COLO668 (cell line): ENCODE measurements around the gene CMC2.

Experiments used
- DNase-seq: peaks from one replicate; lab custom pipeline; 2025; ENCODE audit not compliant: unreplicated experiment; lab: John Stamatoyannopoulos, UW

Gene CMC2

DNA sequence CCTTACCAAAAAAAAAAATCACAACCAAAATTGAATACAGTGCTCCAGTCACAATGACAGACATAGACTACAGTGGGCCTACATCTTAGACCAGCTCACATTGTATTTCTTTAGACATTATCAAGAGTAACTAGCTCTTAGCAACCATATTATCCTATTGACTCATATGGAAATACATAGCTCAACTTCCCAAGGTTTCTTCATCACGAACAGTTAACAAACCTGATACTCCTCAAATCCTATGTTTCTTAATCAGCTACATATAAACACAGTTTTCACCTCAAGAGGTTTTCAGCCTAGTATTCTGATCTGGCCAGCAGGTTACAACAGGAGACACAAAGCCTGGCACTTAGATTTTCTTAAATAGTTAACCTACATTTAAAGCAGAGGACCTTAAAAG, 29.7 kb downstream of the CMC2 start:
- DNase-seq: no peak

DNA sequence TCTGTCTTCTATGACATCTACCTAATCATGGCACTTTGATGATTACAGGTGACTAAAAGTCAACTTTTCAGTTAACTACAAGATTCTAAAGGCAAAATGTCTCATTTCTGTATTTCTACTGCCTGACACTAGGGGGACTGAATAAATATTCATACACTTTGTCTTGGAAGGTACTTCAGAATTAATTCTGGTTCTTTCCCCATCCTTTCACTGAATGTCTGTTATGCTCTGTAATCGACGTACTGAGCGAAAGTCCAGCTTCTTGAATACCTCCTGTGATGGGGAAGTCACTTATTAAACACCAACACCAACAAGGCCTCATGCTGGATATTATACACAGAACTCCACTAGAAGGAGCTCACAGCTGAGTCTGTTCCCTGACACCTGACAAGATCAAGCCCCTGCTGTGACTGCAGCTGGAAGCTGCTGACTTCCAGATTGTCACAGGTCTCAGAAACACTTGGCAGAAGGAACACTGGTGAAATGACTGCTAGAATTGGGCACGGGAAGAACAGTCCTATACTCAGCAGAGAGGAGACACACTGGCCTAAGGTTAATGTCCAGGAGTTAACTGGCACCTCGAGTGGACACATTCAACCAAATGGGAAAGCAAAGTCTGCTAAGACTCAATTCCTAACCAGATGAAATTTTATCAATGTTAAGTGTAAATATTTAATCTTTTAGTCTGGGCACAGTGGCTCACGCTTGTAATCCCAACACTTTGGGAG, 31.9 kb downstream of the CMC2 start:
- no peak for DNase-seq

DNA sequence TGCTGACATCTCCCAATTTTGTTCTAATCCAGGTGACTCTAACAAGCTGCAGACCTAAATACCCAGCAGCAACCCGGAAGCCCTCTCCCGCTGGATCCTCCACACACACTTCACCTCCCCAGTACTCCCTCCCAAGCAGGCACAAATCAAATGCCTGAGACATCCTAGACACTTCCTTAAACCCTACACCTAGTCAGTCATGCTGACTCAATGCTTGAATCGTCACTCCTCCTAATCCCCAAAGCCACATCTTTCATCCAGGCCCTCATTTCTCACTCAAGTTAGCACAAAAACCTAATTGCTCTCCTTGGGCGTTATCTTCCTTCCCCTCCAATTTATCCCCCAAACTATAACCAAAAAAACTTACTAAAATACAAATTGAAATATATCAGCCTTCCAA, 32.7 kb downstream of the CMC2 start:
- DNase-seq: no peak

DNA sequence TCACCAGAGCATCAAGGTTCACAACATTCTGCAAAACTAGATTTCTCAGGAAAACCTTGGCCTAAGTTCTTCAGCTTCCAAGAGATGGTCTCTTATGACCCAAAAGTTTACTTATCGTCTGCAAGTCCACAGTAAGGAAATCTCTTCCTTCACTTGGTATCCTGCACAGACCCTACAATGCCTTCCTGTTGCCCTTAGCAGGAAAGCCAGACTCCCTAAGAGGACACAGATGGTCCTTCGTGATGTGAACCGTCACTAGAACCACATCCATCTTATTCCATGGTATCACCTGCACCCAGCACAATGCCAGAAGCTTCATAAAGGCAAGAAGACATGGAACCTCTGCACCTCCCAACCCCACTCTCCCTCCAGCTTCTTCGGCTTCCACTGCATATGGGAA, 34.1 kb downstream of the CMC2 start:
- DNase-seq: no peak

DNA sequence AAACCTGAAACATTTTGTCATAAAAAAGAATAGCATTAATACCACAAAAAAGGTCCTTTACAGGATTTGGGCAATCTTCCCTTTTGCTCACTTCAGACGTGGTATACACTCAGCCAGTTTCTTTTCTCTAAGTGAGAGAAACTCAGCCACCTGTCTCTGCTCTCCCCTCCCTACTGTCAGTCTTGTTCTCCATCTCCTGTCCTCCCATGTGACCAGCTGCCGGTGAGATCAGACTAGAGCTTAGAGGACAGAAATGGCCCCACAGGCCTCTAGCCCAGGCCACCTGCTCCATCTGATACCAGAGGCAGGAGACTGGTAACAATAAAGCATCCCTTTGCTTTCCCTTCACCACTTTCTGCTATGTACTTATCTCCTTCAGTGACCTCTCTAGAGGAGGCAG, 34.9 kb downstream of the CMC2 start:
- DNase-seq: peak; percentile 29

DNA sequence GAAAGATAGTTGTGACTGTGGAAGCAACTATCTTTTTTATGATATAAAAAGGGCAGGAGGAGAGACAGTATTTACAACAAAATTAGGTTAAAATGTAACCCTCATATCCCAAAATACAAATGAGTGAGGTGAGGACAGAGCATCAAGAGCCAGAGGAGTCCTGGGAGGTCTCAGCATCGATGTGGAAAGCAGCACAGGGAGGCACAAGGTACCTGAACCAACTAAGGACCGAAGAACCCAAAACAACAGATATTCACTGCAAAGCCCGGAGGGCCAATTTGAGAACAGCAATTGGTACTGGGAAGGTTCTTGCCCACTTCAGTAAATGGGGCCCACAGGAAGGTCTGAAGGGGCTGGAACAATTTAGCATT, 37.6 kb downstream of the CMC2 start:
- DNase-seq: no peak

DNA sequence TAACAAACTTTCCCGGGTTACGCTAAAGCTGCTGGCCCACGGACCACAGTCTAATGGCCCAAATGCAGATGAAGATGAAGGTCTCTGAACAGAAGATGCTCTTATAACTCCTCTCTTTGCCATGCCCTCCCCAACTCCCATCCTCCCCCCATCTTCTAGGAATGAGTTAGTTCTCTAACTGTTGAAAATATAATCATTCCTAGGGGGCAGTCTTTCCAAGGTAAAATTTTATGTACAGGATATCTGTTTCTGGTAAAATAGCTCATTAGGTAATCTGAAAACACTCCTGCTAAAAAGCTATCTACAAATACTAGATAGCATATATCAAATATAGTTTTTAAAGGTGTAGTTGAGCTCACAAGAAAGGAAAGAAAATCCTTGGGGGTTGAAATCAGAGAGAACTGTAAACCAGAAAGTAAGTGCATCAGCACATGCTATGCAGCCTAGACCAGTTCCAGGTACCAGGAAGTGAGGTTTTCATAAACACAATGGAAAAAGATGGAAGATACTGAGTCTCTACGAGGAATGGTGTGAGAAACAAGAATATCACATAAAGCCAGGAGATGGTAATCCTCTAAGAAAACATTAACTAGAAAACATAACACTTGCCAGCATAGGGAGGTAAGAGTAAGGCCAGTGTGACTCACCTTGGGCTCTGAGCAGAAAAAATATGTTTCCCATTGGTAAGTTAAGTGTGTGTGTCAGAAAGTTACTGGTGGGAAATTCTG, 38.1 kb downstream of the CMC2 start:
- DNase-seq: no peak

DNA sequence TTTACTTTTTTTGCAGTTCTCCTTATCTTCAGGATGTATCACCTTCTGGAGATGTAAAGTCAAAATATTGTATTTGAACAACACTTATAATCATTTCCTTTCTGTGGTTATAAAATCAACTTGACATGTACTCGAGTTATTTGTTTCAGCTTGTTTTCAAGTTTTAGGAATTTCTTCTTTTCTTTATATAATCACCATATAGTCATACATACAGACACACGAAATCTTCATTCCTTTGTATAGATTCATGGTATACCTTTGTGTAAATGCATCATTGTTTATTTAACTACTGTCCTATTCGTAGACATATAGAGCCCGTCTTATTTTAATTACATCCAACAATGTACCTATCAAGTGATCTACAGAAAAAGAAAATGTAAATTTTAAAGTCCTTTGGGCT, 40.1 kb downstream of the CMC2 start:
- no peak for DNase-seq

DNA sequence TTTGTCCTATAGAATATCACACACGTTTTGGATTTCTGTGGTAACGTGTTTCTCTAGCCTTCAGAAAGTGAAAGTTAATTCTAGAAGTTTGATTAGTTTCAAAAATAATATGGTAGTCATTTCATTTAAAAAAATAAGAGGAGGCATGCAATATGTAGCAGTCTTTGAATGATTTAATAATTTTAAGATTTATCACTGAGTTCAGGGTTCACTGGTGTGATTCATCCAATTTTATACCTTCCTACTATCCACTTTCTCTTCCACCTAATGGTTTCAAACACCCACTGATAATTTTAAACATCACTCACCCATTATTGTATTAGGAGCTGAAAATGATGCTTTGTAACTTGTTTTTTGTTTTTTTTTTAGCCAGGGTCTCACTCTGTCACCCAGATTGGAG, 42.3 kb downstream of the CMC2 start:
- no peak for DNase-seq

DNA sequence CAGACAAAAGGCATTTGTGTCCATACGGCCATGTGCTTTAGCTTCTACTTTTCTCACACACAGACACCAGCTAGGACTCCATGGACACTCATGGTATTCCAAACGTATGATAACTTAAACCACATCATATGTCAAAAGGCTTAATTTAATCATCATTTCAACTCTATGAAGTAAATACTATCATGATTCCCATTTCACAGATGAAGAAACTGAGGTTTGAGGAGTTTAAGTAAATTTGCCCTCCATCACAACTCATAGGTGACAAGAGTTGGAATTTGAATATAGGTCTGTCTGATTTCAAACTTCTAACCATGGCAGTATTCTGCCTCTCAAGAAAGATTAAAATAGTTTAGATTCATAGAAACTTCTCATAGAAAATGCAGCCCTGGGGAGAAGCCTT, 43.8 kb downstream of the CMC2 start:
- DNase-seq: no peak

DNA sequence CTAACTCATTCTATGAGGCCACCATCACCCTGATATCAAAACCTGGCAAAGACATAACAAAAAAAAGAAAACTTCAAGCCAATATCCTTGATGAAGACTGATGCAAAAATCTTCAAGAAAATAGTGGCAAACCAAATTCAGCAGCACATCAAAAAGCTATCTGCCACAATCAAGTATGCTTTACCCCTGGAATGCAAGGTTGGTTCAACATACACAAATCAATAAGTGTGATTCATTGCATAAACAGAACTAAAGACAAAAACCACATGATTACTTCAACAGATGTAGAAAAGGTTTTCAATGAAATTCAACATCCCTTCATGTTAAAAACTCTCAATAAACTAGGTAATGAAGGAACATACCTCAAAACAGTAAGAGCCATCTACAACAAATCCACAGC, 48.4 kb downstream of the CMC2 start:
- no peak for DNase-seq

DNA sequence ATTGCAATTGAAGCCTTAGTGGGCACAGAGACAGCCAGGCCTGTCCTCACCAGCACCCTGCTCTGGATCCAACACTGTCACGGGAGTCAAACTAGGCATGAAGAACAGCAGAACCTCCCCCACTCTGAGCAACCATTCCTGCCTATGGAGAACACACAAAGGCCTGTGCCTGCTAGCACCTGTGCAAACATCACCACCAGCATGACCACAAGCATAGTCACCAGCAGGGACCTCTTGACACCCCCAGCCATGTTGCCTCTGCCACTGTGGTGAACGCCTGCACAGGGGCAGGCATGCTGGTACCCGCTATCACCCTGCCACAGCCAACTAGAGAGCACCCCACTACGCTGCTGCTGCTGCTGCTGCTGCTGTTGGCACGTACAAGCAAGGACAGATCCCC, 51.7 kb downstream of the CMC2 start:
- peak; percentile 59 for DNase-seq

DNA sequence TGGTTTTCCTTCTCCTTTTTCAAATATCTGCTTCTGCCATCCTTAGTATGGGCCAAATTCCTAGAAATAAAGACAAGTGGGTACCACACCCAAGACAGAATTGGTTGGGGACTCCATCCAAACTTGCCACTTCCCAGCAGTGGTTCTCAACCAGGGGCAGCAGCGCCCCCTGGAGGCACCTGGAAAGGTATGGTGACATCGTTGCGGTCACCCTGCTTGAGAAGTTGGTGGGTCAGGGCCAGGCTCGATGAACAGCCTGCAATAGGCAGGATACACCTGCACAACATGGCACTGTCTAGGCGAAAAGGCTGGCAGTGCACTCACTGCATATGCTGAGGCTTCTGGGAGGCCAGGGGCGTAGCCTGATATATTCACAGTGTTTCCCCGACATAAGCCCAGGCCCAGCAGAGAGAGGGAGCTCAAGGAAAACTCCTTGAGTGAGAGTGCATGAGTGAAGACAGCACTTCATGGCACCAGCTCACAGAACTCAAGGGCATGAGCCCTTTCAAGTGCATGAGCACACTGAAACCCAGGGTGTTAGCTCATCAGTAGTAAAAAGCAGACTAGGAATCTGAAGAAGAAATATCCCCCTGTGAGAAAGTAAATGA, 57.7 kb downstream of the CMC2 start:
- DNase-seq: peak; percentile 46

DNA sequence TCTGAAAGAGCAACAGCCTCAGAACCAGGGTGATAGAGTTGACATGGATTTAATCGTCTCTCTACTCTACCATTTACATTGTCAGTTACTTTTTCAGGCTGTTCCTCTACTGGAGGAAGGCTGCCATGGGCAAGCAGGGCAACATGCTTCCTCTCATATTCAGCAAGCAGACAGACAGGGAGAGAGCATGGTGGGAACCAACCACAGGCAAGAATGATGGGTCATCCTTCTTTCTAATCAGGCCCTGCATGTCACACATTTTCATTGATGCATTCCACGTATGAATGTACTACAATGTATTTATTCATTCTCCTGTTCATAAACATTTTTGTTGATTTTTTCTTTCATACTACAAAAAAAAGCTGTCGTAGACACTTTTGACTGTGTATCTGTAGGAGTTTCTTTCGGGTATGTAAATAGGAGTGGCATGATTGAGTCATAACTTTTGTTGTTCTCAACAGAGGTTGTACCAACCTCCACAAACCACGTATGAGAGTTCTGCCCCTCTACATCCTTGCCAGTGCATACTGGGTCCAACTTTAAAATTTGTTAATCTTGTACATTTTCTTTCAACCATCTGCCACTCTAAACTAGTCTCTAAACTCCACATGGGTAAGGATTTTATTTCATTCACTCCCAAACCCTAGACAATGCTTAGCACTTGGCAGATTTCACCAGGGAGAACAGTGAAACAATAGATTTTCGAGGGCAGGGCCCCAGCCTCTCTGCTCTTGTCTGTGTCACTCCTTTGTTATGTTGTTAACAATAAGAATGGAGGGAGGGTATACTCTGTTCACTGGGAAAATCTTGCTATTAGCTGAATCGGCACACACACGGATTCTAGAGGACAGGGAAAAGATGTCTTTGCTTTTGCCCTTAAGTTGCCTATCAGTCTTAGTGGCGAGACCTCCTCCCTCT, 58.7 kb downstream of the CMC2 start:
- no peak for DNase-seq

DNA sequence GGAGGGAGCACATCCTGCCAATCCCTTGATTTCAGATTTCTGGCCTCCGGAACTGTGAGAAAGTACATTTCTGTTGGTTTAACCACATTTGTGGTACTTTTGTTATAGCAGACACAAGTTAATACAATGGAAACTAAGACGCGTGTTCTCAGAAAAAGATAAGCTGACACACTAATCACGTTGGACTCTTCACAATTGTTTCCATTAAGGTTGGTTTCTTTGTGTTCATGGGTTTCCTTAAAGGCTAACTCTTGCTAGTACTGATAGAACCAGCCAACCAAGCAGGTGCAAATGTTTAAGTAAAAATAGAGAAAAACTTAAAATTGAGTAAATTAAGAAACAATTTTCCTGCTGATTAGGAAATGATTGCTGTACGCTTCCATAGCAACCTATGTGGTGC, 59.4 kb downstream of the CMC2 start:
- DNase-seq: no peak

DNA sequence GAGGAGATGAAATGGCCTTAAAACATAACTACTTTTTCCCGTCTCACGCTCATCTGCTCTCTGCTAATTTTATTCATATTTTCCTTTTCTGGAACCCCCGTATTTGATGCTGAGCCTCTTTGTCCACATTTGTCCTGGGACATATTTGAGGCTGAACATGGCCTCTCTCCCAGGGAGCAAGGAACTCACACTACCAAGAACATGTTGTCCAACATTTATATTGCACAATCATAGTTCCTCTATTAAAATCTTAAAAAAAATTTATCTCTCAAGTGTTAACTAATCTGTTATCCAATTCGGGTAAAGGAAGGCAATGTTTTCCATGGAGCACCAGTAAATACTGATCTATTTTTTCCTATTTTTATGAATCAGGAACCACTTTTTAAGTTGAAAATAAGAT, 60.2 kb downstream of the CMC2 start:
- no peak for DNase-seq

DNA sequence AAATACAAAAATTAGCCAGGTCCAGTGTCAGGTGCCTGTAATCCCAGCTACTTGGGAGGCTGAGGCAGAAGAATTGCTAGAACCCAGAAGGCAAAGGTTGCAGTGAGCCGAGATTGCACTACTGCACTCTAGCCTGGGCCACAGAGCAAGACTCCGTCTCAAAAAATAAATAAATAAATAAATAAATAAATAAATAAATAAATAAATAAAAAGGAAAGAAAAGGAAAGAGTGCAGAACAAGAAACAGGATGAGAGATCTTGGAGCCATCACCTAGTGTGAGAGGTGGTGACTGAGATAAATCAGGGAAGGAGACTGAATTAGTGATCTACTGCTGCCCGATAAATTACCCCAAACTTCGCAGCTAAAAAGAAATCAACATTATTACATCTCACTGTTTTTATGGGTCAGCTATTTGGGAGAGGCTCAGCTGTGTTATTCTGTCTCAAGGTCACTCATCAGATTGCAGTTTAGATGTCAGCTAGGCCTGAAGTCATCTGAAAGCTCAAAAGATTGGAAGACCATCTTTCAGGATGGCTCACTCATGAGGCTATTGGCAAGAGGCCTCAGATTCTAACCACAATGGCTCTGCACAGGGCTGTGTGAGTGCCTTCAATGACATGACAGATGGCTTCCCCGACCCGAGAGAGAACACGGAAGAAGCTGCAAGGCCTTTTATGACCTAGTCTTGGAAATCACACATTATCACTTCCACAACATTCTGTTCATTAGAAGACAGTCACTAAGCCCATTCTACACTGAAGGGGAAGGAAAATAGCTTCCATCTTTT, 66.4 kb downstream of the CMC2 start:
- no peak for DNase-seq

DNA sequence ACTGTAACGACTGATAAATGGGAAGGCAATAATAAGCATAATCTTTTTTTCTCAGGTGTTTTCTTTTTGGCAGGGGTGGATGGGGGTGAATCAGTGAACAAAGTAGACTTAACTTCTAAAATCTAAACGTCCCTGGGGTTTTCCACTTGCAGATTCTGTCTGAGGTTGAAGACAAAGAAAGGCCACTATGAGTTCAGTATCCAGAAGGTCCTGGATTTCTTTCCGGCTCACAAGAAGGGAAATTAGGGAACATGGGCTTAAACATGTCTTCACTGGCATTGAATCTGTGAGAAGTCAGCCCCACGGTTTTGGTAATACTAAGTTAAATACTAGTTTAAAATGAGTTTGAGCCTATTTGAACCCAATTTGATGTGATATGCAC, 67.8 kb downstream of the CMC2 start:
- DNase-seq: no peak

DNA sequence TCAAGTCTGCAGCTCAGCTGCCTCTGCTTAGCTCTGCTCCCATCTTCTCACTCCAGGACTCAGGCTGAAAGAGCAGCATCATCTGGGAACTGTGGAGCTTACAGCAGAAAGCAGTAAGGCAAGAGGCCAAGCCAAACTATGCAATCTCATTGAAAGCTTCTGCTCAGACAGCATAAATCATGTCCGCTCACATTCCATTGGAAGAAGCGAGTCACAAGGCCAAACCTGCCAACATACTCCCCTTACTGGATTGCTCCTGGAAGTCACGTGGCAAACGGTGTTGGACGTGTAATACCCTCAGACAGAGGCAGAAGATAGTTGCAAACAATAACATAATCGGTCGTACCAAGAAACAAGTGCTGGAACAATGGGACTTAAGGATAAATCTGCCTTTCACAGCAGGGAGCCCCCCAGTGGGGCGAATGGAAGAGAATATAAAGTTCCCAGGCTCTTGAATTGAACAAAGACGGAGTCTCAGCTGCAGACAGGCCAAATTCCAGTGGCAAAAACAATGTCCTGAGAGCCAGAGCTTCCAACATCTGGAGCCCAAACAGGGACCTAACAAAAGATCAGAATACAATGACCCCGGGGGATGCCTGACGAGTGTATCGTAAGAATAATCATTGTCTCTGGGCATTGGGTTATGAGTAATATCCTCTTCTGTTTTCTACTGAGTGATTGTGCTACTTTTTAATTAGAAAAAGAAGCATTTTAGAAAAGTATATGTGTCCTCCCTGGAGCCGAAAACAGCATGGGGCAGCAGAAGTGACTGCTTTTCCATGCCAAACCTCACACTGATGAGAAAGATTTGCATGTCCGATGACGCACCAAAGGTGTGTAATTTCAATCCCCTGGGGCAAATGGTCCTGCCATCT, 68.4 kb downstream of the CMC2 start:
- no peak for DNase-seq

DNA sequence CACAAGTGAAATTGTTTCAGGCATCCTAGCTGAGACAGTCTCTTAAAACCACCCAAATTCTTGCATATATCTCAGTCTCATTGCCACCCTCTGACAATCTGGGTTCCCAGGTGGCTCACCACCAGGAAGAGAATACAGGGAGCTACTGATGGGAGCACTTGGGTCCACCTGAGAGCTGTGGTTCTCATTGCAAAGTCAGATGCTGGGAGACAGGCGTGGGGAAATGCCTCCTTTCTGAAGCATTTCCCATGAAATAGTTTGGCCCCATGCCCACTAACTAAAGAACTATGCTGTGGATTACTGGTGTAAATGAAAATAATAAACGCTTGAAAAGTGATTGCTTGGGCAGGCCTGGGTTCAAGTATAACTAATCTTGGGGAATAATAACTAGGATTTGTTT, 70.3 kb downstream of the CMC2 start:
- no peak for DNase-seq
